ENCODE measurements around the gene SYN1. TPM values are rescaled to one million over a fixed set of nuclear protein-coding genes. Genes with fewer than 3 reads are reported as not detected.

Gene SYN1
- total RNA-seq, 2 donors from 2014 or later, result 0.52 to 1.1 TPM

- DNase-seq (no peak), ATAC-seq (peak; percentile 68)
- Mint-ChIP-seq H3K4me3 (peak overlapping the region; percentile 86), H3K27me3 (no peaks in the 10 kb centered on the region), H3K4me1 (peaks cover 20% of the 10 kb centered on the region), H3K27ac (peak overlapping the region; percentile 54), H3K36me3 (ENCODE audit: low read depth) (no peaks in the 10 kb centered on the region)
- no peaks in the 10 kb centered on the region for H3K9me3 ChIP-seq (ENCODE audit: control insufficient read depth, low read length, poor library complexity, severe bottlenecking)
Observed at GRCh38 chrX:47628982-47629381, 9.3 kb upstream of the SYN1 start.

GRCh38 chrX:47625365-47625764 is 5.7 kb upstream of the SYN1 start:
- Mint-ChIP-seq H3K27me3 (no peaks in the 10 kb centered on the region), H3K4me1 (peaks cover 22% of the 10 kb centered on the region), H3K4me3 (peak overlapping the region; percentile 19), H3K36me3 (ENCODE audit: low read depth) (no peaks in the 10 kb centered on the region), H3K27ac (no peak overlapping the region)
- no peak for DNase-seq
- no peaks in the 10 kb centered on the region for H3K9me3 ChIP-seq (ENCODE audit: control insufficient read depth, low read length, poor library complexity, severe bottlenecking)
- ATAC-seq, result no peak

GRCh38 chrX:47623540-47624027 is 3.9 kb upstream of the SYN1 start:
- H3K27ac Mint-ChIP-seq, result no peak overlapping the region
- H3K36me3 Mint-ChIP-seq (ENCODE audit: low read depth), result no peaks in the 10 kb centered on the region
- DNase-seq (peak in 1 of 3 donors; percentile 11), ATAC-seq (peak; percentile 53)
- H3K9me3 ChIP-seq (ENCODE audit: control insufficient read depth, low read length, poor library complexity, severe bottlenecking), result no peaks in the 10 kb centered on the region
- H3K4me1 Mint-ChIP-seq, result peaks cover 10% of the 10 kb centered on the region
- H3K27me3 Mint-ChIP-seq, result no peaks in the 10 kb centered on the region
- H3K4me3 Mint-ChIP-seq, result peak overlapping the region; percentile 76

GRCh38 chrX:47621851-47622250 is 2.2 kb upstream of the SYN1 start:
- Mint-ChIP-seq H3K27me3 (no peaks in the 10 kb centered on the region), H3K4me3 (peak overlapping the region; percentile 26), H3K36me3 (ENCODE audit: low read depth) (no peaks in the 10 kb centered on the region), H3K4me1 (peaks cover 6% of the 10 kb centered on the region), H3K27ac (no peak overlapping the region)
- DNase-seq (no peak), ATAC-seq (no peak)
- no peaks in the 10 kb centered on the region for H3K9me3 ChIP-seq (ENCODE audit: control insufficient read depth, low read length, poor library complexity, severe bottlenecking)

- Mint-ChIP-seq H3K36me3 (ENCODE audit: low read depth) (no peaks in the 10 kb centered on the region), H3K27me3 (no peaks in the 10 kb centered on the region), H3K4me3 (peak overlapping the region; percentile 31), H3K4me1 (peaks cover 6% of the 10 kb centered on the region), H3K27ac (peak overlapping the region; percentile 11)
- no peaks in the 10 kb centered on the region for H3K9me3 ChIP-seq (ENCODE audit: control insufficient read depth, low read length, poor library complexity, severe bottlenecking)
- ATAC-seq (no peak), DNase-seq (no peak)
Observed at GRCh38 chrX:47620303-47620685, 637 bp upstream of the SYN1 start.

- ATAC-seq, result no peak
- Mint-ChIP-seq H3K36me3 (ENCODE audit: low read depth) (no peaks in the 10 kb centered on the region), H3K27me3 (no peaks in the 10 kb centered on the region), H3K27ac (no peak overlapping the region), H3K4me3 (peak overlapping the region; percentile 64), H3K4me1 (peaks cover 4% of the 10 kb centered on the region)
- no peak for DNase-seq
- H3K9me3 ChIP-seq (ENCODE audit: control insufficient read depth, low read length, poor library complexity, severe bottlenecking), result no peaks in the 10 kb centered on the region
Observed at GRCh38 chrX:47618923-47619485, 653 bp downstream of the SYN1 start.

- ATAC-seq (no peak), DNase-seq (no peak)
- no peaks in the 10 kb centered on the region for H3K9me3 ChIP-seq (ENCODE audit: control insufficient read depth, low read length, poor library complexity, severe bottlenecking)
- Mint-ChIP-seq H3K4me1 (peaks cover 2% of the 10 kb centered on the region), H3K36me3 (ENCODE audit: low read depth) (no peaks in the 10 kb centered on the region), H3K4me3 (no peak overlapping the region), H3K27me3 (no peaks in the 10 kb centered on the region), H3K27ac (no peak overlapping the region)
Observed at GRCh38 chrX:47614618-47615017, 5.0 kb downstream of the SYN1 start.

GRCh38 chrX:47613082-47613481 is 6.6 kb downstream of the SYN1 start:
- H3K27ac Mint-ChIP-seq, result no peak overlapping the region
- DNase-seq (no peak), ATAC-seq (no peak)
- H3K27me3 Mint-ChIP-seq, result no peaks in the 10 kb centered on the region
- peaks cover 2% of the 10 kb centered on the region for H3K4me1 Mint-ChIP-seq
- no peaks in the 10 kb centered on the region for H3K36me3 Mint-ChIP-seq (ENCODE audit: low read depth)
- no peaks in the 10 kb centered on the region for H3K9me3 ChIP-seq (ENCODE audit: control insufficient read depth, low read length, poor library complexity, severe bottlenecking)
- no peak overlapping the region for H3K4me3 Mint-ChIP-seq

GRCh38 chrX:47612418-47612817 is 7.2 kb downstream of the SYN1 start:
- H3K27me3 Mint-ChIP-seq, result no peaks in the 10 kb centered on the region
- peak overlapping the region; percentile 49 for H3K27ac Mint-ChIP-seq
- no peak for ATAC-seq
- DNase-seq, result no peak
- no peak overlapping the region for H3K4me3 Mint-ChIP-seq
- peaks cover 2% of the 10 kb centered on the region for H3K4me1 Mint-ChIP-seq
- H3K9me3 ChIP-seq (ENCODE audit: control insufficient read depth, low read length, poor library complexity, severe bottlenecking), result no peaks in the 10 kb centered on the region
- no peaks in the 10 kb centered on the region for H3K36me3 Mint-ChIP-seq (ENCODE audit: low read depth)

- Mint-ChIP-seq H3K4me1 (peaks cover 2% of the 10 kb centered on the region), H3K36me3 (ENCODE audit: low read depth) (no peaks in the 10 kb centered on the region), H3K27me3 (no peaks in the 10 kb centered on the region), H3K4me3 (no peak overlapping the region), H3K27ac (peak overlapping the region; percentile 49)
- DNase-seq, result no peak
- H3K9me3 ChIP-seq (ENCODE audit: control insufficient read depth, low read length, poor library complexity, severe bottlenecking), result no peaks in the 10 kb centered on the region
- no peak for ATAC-seq
Observed at GRCh38 chrX:47611926-47612325, 7.7 kb downstream of the SYN1 start.

GRCh38 chrX:47611489-47611888 is 8.2 kb downstream of the SYN1 start:
- no peak overlapping the region for H3K27ac Mint-ChIP-seq
- H3K9me3 ChIP-seq (ENCODE audit: control insufficient read depth, low read length, poor library complexity, severe bottlenecking), result no peaks in the 10 kb centered on the region
- H3K36me3 Mint-ChIP-seq (ENCODE audit: low read depth), result no peaks in the 10 kb centered on the region
- no peak overlapping the region for H3K4me3 Mint-ChIP-seq
- ATAC-seq (no peak), DNase-seq (no peak)
- no peaks in the 10 kb centered on the region for H3K27me3 Mint-ChIP-seq
- no peaks in the 10 kb centered on the region for H3K4me1 Mint-ChIP-seq

GRCh38 chrX:47610511-47610910 is 9.1 kb downstream of the SYN1 start:
- Mint-ChIP-seq H3K36me3 (ENCODE audit: low read depth) (no peaks in the 10 kb centered on the region), H3K4me1 (no peaks in the 10 kb centered on the region), H3K27ac (no peak overlapping the region), H3K4me3 (no peak overlapping the region), H3K27me3 (no peaks in the 10 kb centered on the region)
- ATAC-seq, result no peak
- no peak for DNase-seq
- H3K9me3 ChIP-seq (ENCODE audit: control insufficient read depth, low read length, poor library complexity, severe bottlenecking), result no peaks in the 10 kb centered on the region

- ATAC-seq, result no peak
- no peaks in the 10 kb centered on the region for H3K9me3 ChIP-seq (ENCODE audit: control insufficient read depth, low read length, poor library complexity, severe bottlenecking)
- H3K27ac Mint-ChIP-seq, result no peak overlapping the region
- no peak overlapping the region for H3K4me3 Mint-ChIP-seq
- no peaks in the 10 kb centered on the region for H3K36me3 Mint-ChIP-seq (ENCODE audit: low read depth)
- DNase-seq, result no peak
- H3K4me1 Mint-ChIP-seq, result no peaks in the 10 kb centered on the region
- no peaks in the 10 kb centered on the region for H3K27me3 Mint-ChIP-seq
Observed at GRCh38 chrX:47608130-47608810, 11.4 kb downstream of the SYN1 start.

- no peaks in the 10 kb centered on the region for H3K9me3 ChIP-seq (ENCODE audit: control insufficient read depth, low read length, poor library complexity, severe bottlenecking)
- DNase-seq (no peak), ATAC-seq (no peak)
- no peaks in the 10 kb centered on the region for H3K36me3 Mint-ChIP-seq (ENCODE audit: low read depth)
- H3K27ac Mint-ChIP-seq, result no peak overlapping the region
- no peaks in the 10 kb centered on the region for H3K4me1 Mint-ChIP-seq
- H3K4me3 Mint-ChIP-seq, result no peak overlapping the region
- no peaks in the 10 kb centered on the region for H3K27me3 Mint-ChIP-seq
Observed at GRCh38 chrX:47607091-47607490, 12.6 kb downstream of the SYN1 start.
